Liver (tissue), 9 donors: ENCODE data around the gene SPATA32. TPM values are rescaled to one million over a fixed set of nuclear protein-coding genes. Genes with fewer than 3 reads are reported as not detected.

Experiments used
- DNase-seq: peaks from one replicate; pipeline ENCODE4 v3.0.0-alpha.2; 2017; ENCODE audit warnings: low spot score
- H3K27ac ChIP-seq, 2 donors: one replicate each; pipeline ENCODE4 v1.7.0; 2013; ENCODE audit warnings: inconsistent platforms in 2 of 2, low read length in 2 of 2, control low read depth in 1 of 2, low read depth in 1 of 2, mild to moderate bottlenecking in 1 of 2
- H3K27me3 ChIP-seq, 4 donors: one replicate each; pipeline versions ENCODE4 v1.6.1 to v1.7.0; 2013; ENCODE audit warnings: low read length in 3 of 4, inconsistent platforms in 1 of 4, mild to moderate bottlenecking in 1 of 4, moderate library complexity in 1 of 4; ENCODE audit not compliant: control insufficient read depth in 4 of 4, insufficient read depth in 4 of 4
- H3K36me3 ChIP-seq, 4 donors: one replicate each; pipeline versions ENCODE4 v1.6.1 to v1.7.0; 2013; ENCODE audit warnings: low read length in 3 of 4, mild to moderate bottlenecking in 3 of 4, low read depth in 1 of 4, moderate library complexity in 1 of 4; ENCODE audit not compliant: control insufficient read depth in 4 of 4, insufficient read depth in 3 of 4
- H3K4me1 ChIP-seq, 4 donors: one replicate each; pipeline versions ENCODE4 v1.6.1 to v1.7.0; 2013; ENCODE audit warnings: low read length in 3 of 4, mild to moderate bottlenecking in 3 of 4, moderate library complexity in 1 of 4; ENCODE audit not compliant: control insufficient read depth in 4 of 4, insufficient read depth in 4 of 4
- H3K4me3 ChIP-seq, 3 donors: one replicate each; pipeline versions ENCODE4 v1.6.1 to v1.7.0; 2013; ENCODE audit warnings: low read length in 3 of 3, control low read depth in 1 of 3, low read depth in 1 of 3, mild to moderate bottlenecking in 1 of 3
- H3K9ac ChIP-seq, 2 donors: one replicate each; pipeline ENCODE4 v1.7.0; 2013; ENCODE audit warnings: low read length in 2 of 2, mild to moderate bottlenecking in 2 of 2, moderate library complexity in 2 of 2, control low read depth in 1 of 2, low read depth in 1 of 2
- H3K9me3 ChIP-seq, 4 donors: one replicate each; pipeline versions ENCODE4 v1.6.1 to v1.7.0; 2013; ENCODE audit warnings: low read length in 3 of 4; ENCODE audit not compliant: control insufficient read depth in 4 of 4
- ATF3 ChIP-seq: IDR thresholded peaks from 2 replicates; pipeline ENCODE4 v1.6.1; 2016; ENCODE audit warnings: antibody characterized with exemption
- CTCF ChIP-seq: fragments of 150-350 bp; IDR thresholded peaks from 2 replicates; pipeline ENCODE4 v1.5.1; 2017; ENCODE audit warnings: improper control_type of control experiment, low read depth, low read length; ENCODE audit not compliant: missing input control
- EGR1 ChIP-seq, 2 donors: IDR thresholded peaks; 2 replicates each; pipeline ENCODE4 v1.6.1; 2016 to 2018; ENCODE audit warnings: antibody characterized with exemption in 2 of 2, low read depth in 2 of 2
- FOXA1 ChIP-seq: IDR thresholded peaks from 2 replicates; pipeline ENCODE4 v1.6.1; 2016; ENCODE audit warnings: antibody characterized with exemption
- FOXA2 ChIP-seq: IDR thresholded peaks from 2 replicates; pipeline ENCODE4 v1.6.1; 2016; ENCODE audit warnings: antibody characterized with exemption
- GABPA ChIP-seq, 2 donors: IDR thresholded peaks in 1 of 2; conservative IDR thresholded peaks in 1 of 2; 2 replicates each; pipeline ENCODE4 v1.6.1; 2016; ENCODE audit warnings: antibody characterized with exemption in 2 of 2, mild to moderate bottlenecking in 1 of 2, moderate library complexity in 1 of 2
- HNF4A ChIP-seq, 2 donors: conservative IDR thresholded peaks; 2 replicates each; pipeline ENCODE4 v1.6.1; 2016; ENCODE audit warnings: antibody characterized with exemption in 2 of 2, mild to moderate bottlenecking in 2 of 2
- HNF4G ChIP-seq: IDR thresholded peaks from 2 replicates; pipeline ENCODE4 v1.6.1; 2016; ENCODE audit warnings: antibody characterized with exemption
- JUND ChIP-seq, 2 donors: IDR thresholded peaks; 2 replicates each; pipeline ENCODE4 v1.6.1; 2016; ENCODE audit warnings: antibody characterized with exemption in 2 of 2
- NR2F2 ChIP-seq: IDR thresholded peaks from 2 replicates; pipeline ENCODE4 v1.6.1; 2016; ENCODE audit warnings: antibody characterized with exemption
- RAD21 ChIP-seq, 2 donors: IDR thresholded peaks; 2 replicates each; pipeline ENCODE4 v1.6.1; 2016; ENCODE audit warnings: antibody characterized with exemption in 2 of 2, mild to moderate bottlenecking in 2 of 2
- RXRA ChIP-seq, 2 donors: IDR thresholded peaks; 2 replicates each; pipeline ENCODE4 v1.6.1; 2017 to 2018; ENCODE audit warnings: antibody characterized with exemption in 2 of 2, mild to moderate bottlenecking in 1 of 2
- SP1 ChIP-seq: IDR thresholded peaks from 2 replicates; pipeline ENCODE4 v1.6.1; 2018; ENCODE audit warnings: antibody characterized with exemption, mild to moderate bottlenecking
- TAF1 ChIP-seq: conservative IDR thresholded peaks from 2 replicates; pipeline ENCODE4 v1.6.1; 2016; ENCODE audit warnings: antibody characterized with exemption, mild to moderate bottlenecking
- YY1 ChIP-seq: IDR thresholded peaks from 2 replicates; pipeline ENCODE4 v1.6.1; 2016; ENCODE audit warnings: antibody characterized with exemption, mild to moderate bottlenecking
- WGBS: extraction: QIAGEN DNeasy Blood & Tissue Kit; methylation state at CpG from one replicate; pipeline ENCODE4 v1.1.7; 2013; 5-methylcytosine and 5-hydroxymethylcytosine counted together
- polyA plus RNA-seq, 2 donors: library from polyadenylated mRNA; stranded (reverse) in 1 of 2; unstranded in 1 of 2; fragments of 200-250 nt in 1 of 2; fragments of >200 nt in 1 of 2; fragmentation: Nextera tagmentation in 1 of 2; extraction: Ambion mirVana in 1 of 2; gene quantifications; one replicate each; pipeline versions ENCODE4 v1.2.1 to v1.2.3, GENCODE V29; 2013 to 2015
- total RNA-seq, 2 donors: library from RNA; depleted of rRNA; stranded (reverse); fragments of >200 nt; gene quantifications; one replicate each; pipeline ENCODE4 v1.2.3, GENCODE V29; 2014
- TF ChIP-seq, protein P1 (sequence below): IDR thresholded peaks from 2 replicates; pipeline ENCODE4 v1.6.1; 2016; ENCODE audit warnings: antibody characterized with exemption
- TF ChIP-seq, protein P2 (sequence below): IDR thresholded peaks from 2 replicates; pipeline ENCODE4 v1.6.1; 2016; ENCODE audit warnings: antibody characterized with exemption
- TF ChIP-seq, protein P3 (sequence below): IDR thresholded peaks from 2 replicates; pipeline ENCODE4 v1.6.1; 2016; ENCODE audit warnings: antibody characterized with exemption, mild to moderate bottlenecking
- donor health status: healthy.
- donor health status: healthy.
- donor health status: healthy.
- donor health status: healthy.
- donor health status: healthy.

Gene SPATA32
- total and polyA plus RNA-seq, 4 donors: not detected

- peaks cover 0 to 11% (median 5%) of the 10 kb centered on the region in 4 donors for H3K4me1 ChIP-seq
- peak overlapping the region; percentile 3 to 53 for H3K9ac ChIP-seq
- no peaks in the 10 kb centered on the region for H3K27me3 ChIP-seq
- no peak for DNase-seq
- H3K9me3 ChIP-seq: no peaks in the 10 kb centered on the region
- peak overlapping the region; percentile 64 to 71 for H3K27ac ChIP-seq
- 79% methylated on average over 7 of the region's 7 CpGs for WGBS
- H3K4me3 ChIP-seq: no peak overlapping the region
- H3K36me3 ChIP-seq: no peaks in the 10 kb centered on the region
- TF ChIP-seq TAF1 (no peak), EGR1 (IDR thresholded peaks at IDR 0.05; ENCODE audit: low read depth in 2 of 2) (no peak), HNF4A (conservative IDR thresholded peaks at IDR 0.05) (no peak), FOXA1 (no peak), CTCF (no peak), NR2F2 (no peak), ATF3 (no peak), RXRA (IDR thresholded peaks at IDR 0.05) (no peak), HNF4G (no peak), JUND (IDR thresholded peaks at IDR 0.05) (no peak), RAD21 (IDR thresholded peaks at IDR 0.05) (no peak), YY1 (no peak), FOXA2 (no peak), GABPA (IDR thresholded peaks at IDR 0.05 in 1 of 2, conservative IDR thresholded peaks at IDR 0.05 in 1 of 2) (no peak), SP1 (no peak)
- TF ChIP-seq, protein P1, sequence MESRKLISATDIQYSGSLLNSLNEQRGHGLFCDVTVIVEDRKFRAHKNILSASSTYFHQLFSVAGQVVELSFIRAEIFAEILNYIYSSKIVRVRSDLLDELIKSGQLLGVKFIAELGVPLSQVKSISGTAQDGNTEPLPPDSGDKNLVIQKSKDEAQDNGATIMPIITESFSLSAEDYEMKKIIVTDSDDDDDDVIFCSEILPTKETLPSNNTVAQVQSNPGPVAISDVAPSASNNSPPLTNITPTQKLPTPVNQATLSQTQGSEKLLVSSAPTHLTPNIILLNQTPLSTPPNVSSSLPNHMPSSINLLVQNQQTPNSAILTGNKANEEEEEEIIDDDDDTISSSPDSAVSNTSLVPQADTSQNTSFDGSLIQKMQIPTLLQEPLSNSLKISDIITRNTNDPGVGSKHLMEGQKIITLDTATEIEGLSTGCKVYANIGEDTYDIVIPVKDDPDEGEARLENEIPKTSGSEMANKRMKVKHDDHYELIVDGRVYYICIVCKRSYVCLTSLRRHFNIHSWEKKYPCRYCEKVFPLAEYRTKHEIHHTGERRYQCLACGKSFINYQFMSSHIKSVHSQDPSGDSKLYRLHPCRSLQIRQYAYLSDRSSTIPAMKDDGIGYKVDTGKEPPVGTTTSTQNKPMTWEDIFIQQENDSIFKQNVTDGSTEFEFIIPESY: no peak
- TF ChIP-seq, protein P2, sequence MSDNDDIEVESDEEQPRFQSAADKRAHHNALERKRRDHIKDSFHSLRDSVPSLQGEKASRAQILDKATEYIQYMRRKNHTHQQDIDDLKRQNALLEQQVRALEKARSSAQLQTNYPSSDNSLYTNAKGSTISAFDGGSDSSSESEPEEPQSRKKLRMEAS: no peak
- TF ChIP-seq, protein P3, sequence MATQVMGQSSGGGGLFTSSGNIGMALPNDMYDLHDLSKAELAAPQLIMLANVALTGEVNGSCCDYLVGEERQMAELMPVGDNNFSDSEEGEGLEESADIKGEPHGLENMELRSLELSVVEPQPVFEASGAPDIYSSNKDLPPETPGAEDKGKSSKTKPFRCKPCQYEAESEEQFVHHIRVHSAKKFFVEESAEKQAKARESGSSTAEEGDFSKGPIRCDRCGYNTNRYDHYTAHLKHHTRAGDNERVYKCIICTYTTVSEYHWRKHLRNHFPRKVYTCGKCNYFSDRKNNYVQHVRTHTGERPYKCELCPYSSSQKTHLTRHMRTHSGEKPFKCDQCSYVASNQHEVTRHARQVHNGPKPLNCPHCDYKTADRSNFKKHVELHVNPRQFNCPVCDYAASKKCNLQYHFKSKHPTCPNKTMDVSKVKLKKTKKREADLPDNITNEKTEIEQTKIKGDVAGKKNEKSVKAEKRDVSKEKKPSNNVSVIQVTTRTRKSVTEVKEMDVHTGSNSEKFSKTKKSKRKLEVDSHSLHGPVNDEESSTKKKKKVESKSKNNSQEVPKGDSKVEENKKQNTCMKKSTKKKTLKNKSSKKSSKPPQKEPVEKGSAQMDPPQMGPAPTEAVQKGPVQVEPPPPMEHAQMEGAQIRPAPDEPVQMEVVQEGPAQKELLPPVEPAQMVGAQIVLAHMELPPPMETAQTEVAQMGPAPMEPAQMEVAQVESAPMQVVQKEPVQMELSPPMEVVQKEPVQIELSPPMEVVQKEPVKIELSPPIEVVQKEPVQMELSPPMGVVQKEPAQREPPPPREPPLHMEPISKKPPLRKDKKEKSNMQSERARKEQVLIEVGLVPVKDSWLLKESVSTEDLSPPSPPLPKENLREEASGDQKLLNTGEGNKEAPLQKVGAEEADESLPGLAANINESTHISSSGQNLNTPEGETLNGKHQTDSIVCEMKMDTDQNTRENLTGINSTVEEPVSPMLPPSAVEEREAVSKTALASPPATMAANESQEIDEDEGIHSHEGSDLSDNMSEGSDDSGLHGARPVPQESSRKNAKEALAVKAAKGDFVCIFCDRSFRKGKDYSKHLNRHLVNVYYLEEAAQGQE: no peak
These were observed 36.7 kb downstream of the SPATA32 start for GRCh38 chr17:45225051-45225700.
